ENCODE results near the gene CEP20. TPM values are rescaled to one million over a fixed set of nuclear protein-coding genes. Genes with fewer than 3 reads are reported as not detected.

CEP20 gene
- total and polyA plus RNA-seq, 2 donors (not counting 1 experiment from before 2014, with no cell fraction given) = 14.2 to 30.2 TPM

DNA sequence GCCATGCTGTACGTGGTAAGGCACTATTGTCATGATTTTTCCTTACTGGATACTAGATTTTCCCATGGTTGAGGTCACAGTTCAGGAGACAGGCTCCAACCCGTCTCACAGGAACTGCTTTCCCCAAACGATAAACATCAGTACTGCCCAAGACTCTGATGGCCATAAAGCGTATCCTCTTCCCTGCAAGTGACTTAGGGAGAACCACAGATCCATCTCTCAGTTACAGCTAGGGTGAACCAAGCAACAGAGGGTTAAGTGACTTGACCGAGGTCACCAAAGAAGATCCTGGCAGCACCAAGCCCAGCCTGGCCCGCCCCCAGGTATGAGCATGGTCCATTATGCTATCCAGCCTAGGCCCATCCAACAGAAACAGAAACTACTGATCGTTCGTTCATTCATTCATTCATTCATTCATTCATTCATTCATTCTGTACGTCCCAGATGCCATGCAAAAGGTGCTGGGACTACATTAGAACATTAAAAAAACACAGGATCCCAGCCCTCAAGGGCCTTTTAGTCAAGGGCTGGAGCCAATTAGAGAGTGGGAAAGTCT, 62.6 kb downstream of the CEP20 start:
- no peak for DNase-seq
- Mint-ChIP-seq H3K27ac (no peak overlapping the region), H3K27me3 (peaks cover 3% of the 10 kb centered on the region), H3K4me3 (no peak overlapping the region), H3K9me3 (ENCODE audit: insufficient read depth) (no peaks in the 10 kb centered on the region), H3K4me1 (peaks cover 4% of the 10 kb centered on the region)
- peaks cover 2 to 3% of the 10 kb centered on the region in 2 donors for H3K4me1 ChIP-seq (ENCODE audit: control insufficient read depth in 2 of 2, insufficient read depth in 2 of 2, low read length in 2 of 2)
- H2AFZ ChIP-seq (ENCODE audit: insufficient read depth, low read depth, low read length, poor library complexity, severe bottlenecking) = no peak overlapping the region
- intact Hi-C loops (cut with micrococcal nuclease) = no loop called here
- H3K4me2 ChIP-seq (replicated peaks; ENCODE audit: low read depth, low read length, poor library complexity, severe bottlenecking) = no peak overlapping the region
- H3K4me3 ChIP-seq (ENCODE audit: control extremely low read depth in 1 of 5, extremely low read depth in 1 of 5, insufficient read depth in 1 of 5, low read depth in 2 of 5, low read length in 4 of 5) = no peak overlapping the region
- no peaks in the 10 kb centered on the region for H3K36me3 ChIP-seq (replicated peaks in 1 of 2; ENCODE audit: control extremely low read depth in 1 of 2, control insufficient read depth in 1 of 2, extremely low read depth in 1 of 2, insufficient read depth in 2 of 2, low read length in 1 of 2)
- ATAC-seq (ENCODE audit: low read depth) = no peak
- 91% methylated on average over 8 of the region's 9 CpGs for WGBS (ENCODE audit: insufficient coverage)
- ChIA-PET CTCF (interaction anchor here (0.7 kb wide), 1 partner anchor 149 kb away, joined by 5 read pairs; no protein-coding TSS in a partner anchor), POLR2A (no interaction called here)
- H3K9ac ChIP-seq (ENCODE audit: low read length) = no peak overlapping the region
- TF ChIP-seq, protein P1, sequence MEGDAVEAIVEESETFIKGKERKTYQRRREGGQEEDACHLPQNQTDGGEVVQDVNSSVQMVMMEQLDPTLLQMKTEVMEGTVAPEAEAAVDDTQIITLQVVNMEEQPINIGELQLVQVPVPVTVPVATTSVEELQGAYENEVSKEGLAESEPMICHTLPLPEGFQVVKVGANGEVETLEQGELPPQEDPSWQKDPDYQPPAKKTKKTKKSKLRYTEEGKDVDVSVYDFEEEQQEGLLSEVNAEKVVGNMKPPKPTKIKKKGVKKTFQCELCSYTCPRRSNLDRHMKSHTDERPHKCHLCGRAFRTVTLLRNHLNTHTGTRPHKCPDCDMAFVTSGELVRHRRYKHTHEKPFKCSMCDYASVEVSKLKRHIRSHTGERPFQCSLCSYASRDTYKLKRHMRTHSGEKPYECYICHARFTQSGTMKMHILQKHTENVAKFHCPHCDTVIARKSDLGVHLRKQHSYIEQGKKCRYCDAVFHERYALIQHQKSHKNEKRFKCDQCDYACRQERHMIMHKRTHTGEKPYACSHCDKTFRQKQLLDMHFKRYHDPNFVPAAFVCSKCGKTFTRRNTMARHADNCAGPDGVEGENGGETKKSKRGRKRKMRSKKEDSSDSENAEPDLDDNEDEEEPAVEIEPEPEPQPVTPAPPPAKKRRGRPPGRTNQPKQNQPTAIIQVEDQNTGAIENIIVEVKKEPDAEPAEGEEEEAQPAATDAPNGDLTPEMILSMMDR (IDR thresholded peaks at IDR 0.05) = no peak
- no peak for TF ChIP-seq EZH2 (IDR thresholded peaks at IDR 0.05; ENCODE audit: borderline replicate concordance, insufficient read depth, low read depth, low read length, poor library complexity, severe bottlenecking)
- no peaks in the 10 kb centered on the region for H3K27me3 ChIP-seq (replicated peaks in 1 of 4; ENCODE audit: control extremely low read depth in 1 of 4, control insufficient read depth in 3 of 4, insufficient read depth in 4 of 4, low read length in 3 of 4)
- H3K9me3 ChIP-seq (ENCODE audit: control extremely low read depth in 1 of 3, control insufficient read depth in 2 of 3, insufficient read depth in 1 of 3, low read length in 2 of 3) = no peaks in the 10 kb centered on the region
- no peak overlapping the region for H3K27ac ChIP-seq (ENCODE audit: low read length in 2 of 2)
- H3K79me2 ChIP-seq (ENCODE audit: control insufficient read depth, insufficient read depth, low read length) = no peaks in the 10 kb centered on the region
- no peaks in the 10 kb centered on the region for H4K20me1 ChIP-seq (ENCODE audit: control insufficient read depth, insufficient read depth, low read length, poor library complexity, severe bottlenecking)

DNA sequence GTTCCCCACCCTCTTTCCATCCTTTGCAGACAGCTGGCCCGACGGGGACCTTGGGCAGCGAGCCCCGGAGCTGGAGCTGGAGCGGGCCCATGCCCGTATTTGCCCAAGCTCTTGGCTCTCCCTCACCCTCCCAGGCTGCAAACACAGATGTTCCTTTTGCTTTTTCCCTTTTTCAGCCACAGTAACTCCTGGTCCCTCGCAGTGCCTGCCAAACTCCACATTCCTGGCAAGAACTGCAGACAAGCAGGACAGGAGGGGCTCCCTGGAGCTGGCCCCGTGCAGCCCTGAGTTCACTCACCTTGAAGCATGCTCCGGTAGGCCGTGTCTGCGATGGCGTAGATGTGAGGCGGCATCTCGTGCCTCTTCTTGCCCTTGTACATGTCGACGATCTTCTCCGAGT, 65.4 kb downstream of the CEP20 start:
- no peaks in the 10 kb centered on the region for H3K4me1 ChIP-seq (ENCODE audit: control insufficient read depth in 2 of 2, insufficient read depth in 2 of 2, low read length in 2 of 2)
- TF ChIP-seq EZH2 (IDR thresholded peaks at IDR 0.05; ENCODE audit: borderline replicate concordance, insufficient read depth, low read depth, low read length, poor library complexity, severe bottlenecking) = no peak
- TF ChIP-seq, protein P1 (IDR thresholded peaks at IDR 0.05) = no peak
- H3K27ac Mint-ChIP-seq = no peak overlapping the region

More for the DNA sequence above, 65.4 kb downstream of the CEP20 start:
- H4K20me1 ChIP-seq (ENCODE audit: control insufficient read depth, insufficient read depth, low read length, poor library complexity, severe bottlenecking) = no peaks in the 10 kb centered on the region
- Mint-ChIP-seq H3K9me3 (ENCODE audit: insufficient read depth) (no peaks in the 10 kb centered on the region), H3K4me3 (no peak overlapping the region), H3K27me3 (peaks cover 3% of the 10 kb centered on the region), H3K4me1 (no peaks in the 10 kb centered on the region)
- ATAC-seq (ENCODE audit: low read depth) = no peak
- no peaks in the 10 kb centered on the region for H3K36me3 ChIP-seq (replicated peaks in 1 of 2; ENCODE audit: control extremely low read depth in 1 of 2, control insufficient read depth in 1 of 2, extremely low read depth in 1 of 2, insufficient read depth in 2 of 2, low read length in 1 of 2)
- WGBS (ENCODE audit: insufficient coverage) = 98% methylated on average over 12 of the region's 17 CpGs
- ChIA-PET CTCF (interaction anchor here (0.6 to 3.4 kb wide), 9 partner anchors 10 to 305 kb away, joined by 3 to 27 read pairs (median 5); no protein-coding TSS in a partner anchor), POLR2A (no interaction called here)
- H3K27me3 ChIP-seq (replicated peaks in 1 of 4; ENCODE audit: control extremely low read depth in 1 of 4, control insufficient read depth in 3 of 4, insufficient read depth in 4 of 4, low read length in 3 of 4) = no peaks in the 10 kb centered on the region
- intact Hi-C loops (cut with micrococcal nuclease) = loop anchor here (1.0 kb wide), 1 partner anchor 57 kb away; no protein-coding TSS in a partner anchor
- no peak overlapping the region for H3K9ac ChIP-seq (ENCODE audit: low read length)
- no peak overlapping the region for H3K4me3 ChIP-seq (ENCODE audit: control extremely low read depth in 1 of 5, extremely low read depth in 1 of 5, insufficient read depth in 1 of 5, low read depth in 2 of 5, low read length in 4 of 5)
- DNase-seq = no peak
- no peak overlapping the region for H3K4me2 ChIP-seq (replicated peaks; ENCODE audit: low read depth, low read length, poor library complexity, severe bottlenecking)
- H3K9me3 ChIP-seq (ENCODE audit: control extremely low read depth in 1 of 3, control insufficient read depth in 2 of 3, insufficient read depth in 1 of 3, low read length in 2 of 3) = no peaks in the 10 kb centered on the region
- H3K79me2 ChIP-seq (ENCODE audit: control insufficient read depth, insufficient read depth, low read length) = no peaks in the 10 kb centered on the region
- H2AFZ ChIP-seq (ENCODE audit: insufficient read depth, low read depth, low read length, poor library complexity, severe bottlenecking) = no peak overlapping the region
- H3K27ac ChIP-seq (ENCODE audit: low read length in 2 of 2) = no peak overlapping the region

Data from B cell (primary cell).